Esophagus muscularis mucosa (tissue), 4 donors: ENCODE data around the gene RPL37A. TPM values are rescaled to one million over a fixed set of nuclear protein-coding genes. Genes with fewer than 3 reads are reported as not detected.

Experiments
- DNase-seq: peaks from one replicate; pipeline ENCODE4 v3.0.0-alpha.2; 2017; ENCODE audit errors: extremely low spot score
- H3K27ac ChIP-seq, 4 donors: fragments of 200-600 bp; sonication (generic); replicated peaks in 1 of 4; 1 replicate in 3 of 4; 2 replicates in 1 of 4; pipeline ENCODE4 v1.5.1; 2016 to 2019; ENCODE audit warnings: mild to moderate bottlenecking in 1 of 4
- H3K27me3 ChIP-seq, 4 donors: fragments of 200-600 bp; sonication (generic); one replicate each; pipeline versions ENCODE4 v1.5.1 to v1.6.0; 2016 to 2019
- H3K36me3 ChIP-seq, 4 donors: fragments of 200-600 bp; sonication (generic); one replicate each; pipeline ENCODE4 v1.5.1; 2016 to 2019
- H3K4me1 ChIP-seq, 4 donors: fragments of 200-600 bp; sonication (generic); one replicate each; pipeline ENCODE4 v1.5.1; 2016 to 2019
- H3K4me3 ChIP-seq, 4 donors: fragments of 200-600 bp; sonication (generic); 1 replicate in 2 of 4; 2 replicates in 2 of 4; pipeline ENCODE4 v1.5.1; 2016 to 2019; ENCODE audit warnings: mild to moderate bottlenecking in 4 of 4, moderate library complexity in 1 of 4
- H3K9me3 ChIP-seq, 4 donors: fragments of 200-600 bp; sonication (generic); 1 replicate in 3 of 4; 2 replicates in 1 of 4; pipeline ENCODE4 v1.5.1; 2016 to 2019
- EP300 ChIP-seq: sonication (generic); formaldehyde crosslinking; IDR thresholded peaks from one replicate; pipeline ENCODE4 v1.6.1; 2017; ENCODE audit warnings: antibody characterized with exemption
- POLR2A ChIP-seq: fragments of 450-650 bp; IDR thresholded peaks from one replicate; pipeline ENCODE4 v1.6.1; 2017; ENCODE audit warnings: antibody characterized with exemption, moderate library complexity, mild to moderate bottlenecking, low read depth
- POLR2AphosphoS5 ChIP-seq, 2 donors: sonication (generic); formaldehyde crosslinking; IDR thresholded peaks; one replicate each; pipeline ENCODE4 v1.6.1; 2017; ENCODE audit warnings: antibody characterized with exemption in 2 of 2
- WGBS: methylation state at CpG from one replicate; pipeline ENCODE4 v1.1.5; 2018; 5-methylcytosine and 5-hydroxymethylcytosine counted together
- intact Hi-C: fragments of 100-400 bp; cut with DNase I; formaldehyde crosslinking; loops from one replicate; pipeline ENCODE4 v1.15.1; 2023
- total RNA-seq, 4 donors: library from RNA; depleted of rRNA; stranded (reverse); fragments of >200 nt; gene quantifications; one replicate each; pipeline versions ENCODE4 v1.1.0 to v1.2.1, GENCODE V29; 2016
- TF ChIP-seq, protein P1 (sequence below), 3 experiments: fragments of 200-600 bp in 2 of 3; fragments of 450-650 bp in 1 of 3; sonication (generic) in 2 of 3; IDR thresholded peaks; one replicate each; pipeline ENCODE4 v1.5.1; 2017 to 2019; ENCODE audit warnings: antibody characterized with exemption in 3 of 3, mild to moderate bottlenecking in 2 of 3, moderate library complexity in 1 of 3

RPL37A gene
- total RNA-seq, 4 donors from 2014 or later: 1,371 to 1,915 (median 1,581) TPM

GRCh38 chr2:216486708-216487107 is 11.9 kb upstream of the RPL37A start:
- Histone ChIP-seq H3K9me3 (no peaks in the 10 kb centered on the region), H3K4me3 (no peak overlapping the region), H3K27ac (no peak overlapping the region), H3K4me1 (no peaks in the 10 kb centered on the region), H3K36me3 (peaks cover 0 to 19% (median 12%) of the 10 kb centered on the region in 4 donors), H3K27me3 (no peaks in the 10 kb centered on the region)
- intact Hi-C loops: no loop called here
- WGBS: 44% methylated on average over 4 of the region's 4 CpGs
- no peak for DNase-seq
- TF ChIP-seq EP300: no peak
- TF ChIP-seq, protein P1, sequence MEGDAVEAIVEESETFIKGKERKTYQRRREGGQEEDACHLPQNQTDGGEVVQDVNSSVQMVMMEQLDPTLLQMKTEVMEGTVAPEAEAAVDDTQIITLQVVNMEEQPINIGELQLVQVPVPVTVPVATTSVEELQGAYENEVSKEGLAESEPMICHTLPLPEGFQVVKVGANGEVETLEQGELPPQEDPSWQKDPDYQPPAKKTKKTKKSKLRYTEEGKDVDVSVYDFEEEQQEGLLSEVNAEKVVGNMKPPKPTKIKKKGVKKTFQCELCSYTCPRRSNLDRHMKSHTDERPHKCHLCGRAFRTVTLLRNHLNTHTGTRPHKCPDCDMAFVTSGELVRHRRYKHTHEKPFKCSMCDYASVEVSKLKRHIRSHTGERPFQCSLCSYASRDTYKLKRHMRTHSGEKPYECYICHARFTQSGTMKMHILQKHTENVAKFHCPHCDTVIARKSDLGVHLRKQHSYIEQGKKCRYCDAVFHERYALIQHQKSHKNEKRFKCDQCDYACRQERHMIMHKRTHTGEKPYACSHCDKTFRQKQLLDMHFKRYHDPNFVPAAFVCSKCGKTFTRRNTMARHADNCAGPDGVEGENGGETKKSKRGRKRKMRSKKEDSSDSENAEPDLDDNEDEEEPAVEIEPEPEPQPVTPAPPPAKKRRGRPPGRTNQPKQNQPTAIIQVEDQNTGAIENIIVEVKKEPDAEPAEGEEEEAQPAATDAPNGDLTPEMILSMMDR (IDR thresholded peaks at IDR 0.05): no peak
- TF ChIP-seq POLR2A: no peak
- no peak for TF ChIP-seq POLR2AphosphoS5 (IDR thresholded peaks at IDR 0.05)

- H3K4me3 ChIP-seq: no peak overlapping the region
- H3K27me3 ChIP-seq: no peaks in the 10 kb centered on the region
- no peak for DNase-seq
- intact Hi-C loops: no loop called here
- no peaks in the 10 kb centered on the region for H3K9me3 ChIP-seq
- H3K36me3 ChIP-seq: no peaks in the 10 kb centered on the region
- no peaks in the 10 kb centered on the region for H3K4me1 ChIP-seq
- H3K27ac ChIP-seq: no peak overlapping the region
- whole genome bisulfite sequencing: 83% methylated on average over 1 of the region's 1 CpG
- TF ChIP-seq EP300 (no peak), POLR2AphosphoS5 (IDR thresholded peaks at IDR 0.05) (no peak), POLR2A (no peak)
- TF ChIP-seq, protein P1 (IDR thresholded peaks at IDR 0.05): no peak
Observed at GRCh38 chr2:216490061-216490460, 8.6 kb upstream of the RPL37A start.

GRCh38 chr2:216491793-216492596 is 6.6 kb upstream of the RPL37A start:
- DNase-seq: no peak
- 73% methylated on average over 9 of the region's 9 CpGs for WGBS
- no peaks in the 10 kb centered on the region for H3K4me1 ChIP-seq

GRCh38 chr2:216492597-216493333 is 5.9 kb upstream of the RPL37A start:
- Histone ChIP-seq H3K4me1 (peaks cover 0 to 6% (median 6%) of the 10 kb centered on the region in 4 donors), H3K4me3 (no peak overlapping the region), H3K27me3 (no peaks in the 10 kb centered on the region), H3K27ac (no peak overlapping the region), H3K36me3 (no peaks in the 10 kb centered on the region), H3K9me3 (no peaks in the 10 kb centered on the region)
- no peak for DNase-seq
- intact Hi-C loops: no loop called here
- 46% methylated on average over 6 of the region's 6 CpGs for WGBS
- TF ChIP-seq, protein P1 (IDR thresholded peaks at IDR 0.05): no peak
- TF ChIP-seq POLR2AphosphoS5 (IDR thresholded peaks at IDR 0.05): no peak
- no peak for TF ChIP-seq POLR2A
- TF ChIP-seq EP300: no peak

More at GRCh38 chr2:216491793-216492596, 6.6 kb upstream of the RPL37A start:
- TF ChIP-seq EP300: no peak
- TF ChIP-seq POLR2AphosphoS5 (IDR thresholded peaks at IDR 0.05): no peak
- TF ChIP-seq POLR2A: no peak
- TF ChIP-seq, protein P1 (IDR thresholded peaks at IDR 0.05): no peak
- Histone ChIP-seq H3K27me3 (no peaks in the 10 kb centered on the region), H3K4me3 (no peak overlapping the region), H3K36me3 (no peaks in the 10 kb centered on the region), H3K27ac (no peak overlapping the region), H3K9me3 (no peaks in the 10 kb centered on the region)
- intact Hi-C loops: no loop called here
